Measurements from ENCODE around the gene SLC2A13.

DNA sequence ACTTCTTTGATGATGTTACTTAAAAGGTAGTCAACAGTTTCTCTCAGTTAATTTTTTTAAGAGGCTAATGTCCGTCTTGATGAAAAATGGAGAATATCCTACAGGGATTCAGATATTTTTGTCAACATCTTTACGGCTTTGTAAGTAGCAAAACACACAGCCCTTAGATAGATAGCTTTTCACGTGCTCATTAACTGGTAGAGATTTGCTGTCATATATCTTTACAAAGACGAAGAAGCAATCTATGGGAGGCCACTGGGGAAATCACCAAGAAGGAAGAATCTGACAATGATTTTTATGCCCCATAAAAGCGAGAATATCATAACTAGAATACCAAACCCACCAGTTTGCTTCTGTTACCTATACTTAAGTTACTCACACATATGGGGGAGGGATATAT, 121.2 kb downstream of the SLC2A13 start:
- no peak for TF ChIP-seq CTCF (conservative IDR thresholded peaks at IDR 0.05 in 1 of 2, IDR thresholded peaks at IDR 0.05 in 1 of 2; ENCODE audit: low read depth in 1 of 2, low read length in 2 of 2)
- TF ChIP-seq EZH2 (IDR thresholded peaks at IDR 0.05; ENCODE audit: low read length, missing control alignments): no peak
